Smooth muscle cell (in vitro differentiated cells): ENCODE measurements around the gene LDLRAD3. TPM values are rescaled to one million over a fixed set of nuclear protein-coding genes. Genes with fewer than 3 reads are reported as not detected.

Experiments
- DNase-seq: peaks from one replicate; lab custom pipeline; 2025; ENCODE audit not compliant: unreplicated experiment; lab: John Stamatoyannopoulos, UW
- H2AFZ ChIP-seq: fragments of 200-600 bp; sonication (generic); 2 replicates; pipeline ENCODE4 v1.6.0; 2016; ENCODE audit warnings: antibody characterized with exemption, low read depth, mild to moderate bottlenecking
- H3F3A ChIP-seq: fragments of 200-600 bp; sonication (generic); 2 replicates; pipeline ENCODE4 v1.6.0; 2017; ENCODE audit warnings: antibody characterized with exemption, low read depth
- H3K27ac ChIP-seq: fragments of 200-600 bp; sonication (generic); 2 replicates; pipeline ENCODE4 v1.5.1; 2016; ENCODE audit warnings: low read depth, mild to moderate bottlenecking
- H3K27me3 ChIP-seq: fragments of 200-600 bp; sonication (generic); 2 replicates; pipeline ENCODE4 v1.6.1; 2016; ENCODE audit warnings: low read depth, mild to moderate bottlenecking
- H3K36me3 ChIP-seq: fragments of 200-600 bp; sonication (generic); 2 replicates; pipeline ENCODE4 v1.5.1; 2016; ENCODE audit warnings: low read depth
- H3K4me1 ChIP-seq: fragments of 200-600 bp; sonication (generic); 2 replicates; pipeline ENCODE4 v1.5.1; 2016; ENCODE audit warnings: low read depth
- H3K4me2 ChIP-seq: fragments of 200-600 bp; sonication (generic); 2 replicates; pipeline ENCODE4 v1.6.0; 2016; ENCODE audit warnings: mild to moderate bottlenecking
- H3K4me3 ChIP-seq: fragments of 200-600 bp; sonication (generic); 2 replicates; pipeline ENCODE4 v1.5.1; 2016; ENCODE audit warnings: mild to moderate bottlenecking
- H3K79me2 ChIP-seq: fragments of 200-600 bp; sonication (generic); 2 replicates; pipeline ENCODE4 v1.6.0; 2016; ENCODE audit warnings: low read depth, mild to moderate bottlenecking
- H3K9ac ChIP-seq: fragments of 200-600 bp; sonication (generic); 2 replicates; pipeline ENCODE4 v1.6.0; 2016; ENCODE audit warnings: low read depth
- H3K9me3 ChIP-seq: fragments of 200-600 bp; sonication (generic); replicated peaks from 2 replicates; pipeline ENCODE4 v1.5.1; 2016; ENCODE audit warnings: low read depth
- H4K20me1 ChIP-seq: fragments of 200-600 bp; sonication (generic); 2 replicates; pipeline ENCODE4 v1.6.0; 2016; ENCODE audit warnings: low read depth
- CTCF ChIP-seq: fragments of 200-600 bp; sonication (generic); IDR thresholded peaks from 2 replicates; pipeline ENCODE4 v1.5.1; 2017; ENCODE audit warnings: borderline replicate concordance, mild to moderate bottlenecking, antibody characterized with exemption; ENCODE audit not compliant: insufficient read depth, poor library complexity, severe bottlenecking
- WGBS: methylation state at CpG from one replicate; pipeline ENCODE4 v1.1.7; 2016; ENCODE audit warnings: low lambda C conversion rate; 5-methylcytosine and 5-hydroxymethylcytosine counted together
- polyA plus RNA-seq: library from polyadenylated mRNA; unstranded; fragments of >200 nt; fragmentation: Nextera tagmentation; extraction: Ambion mirVana; gene quantifications from 2 replicates; pipeline ENCODE4 v1.2.1, GENCODE V29; 2016
- total RNA-seq: library from RNA; depleted of rRNA; stranded (reverse); fragments of >200 nt; gene quantifications from 2 replicates; pipeline ENCODE4 v1.2.3, GENCODE V29; 2014

LDLRAD3 gene
- 6.1 and 9.0 TPM in 2 replicates for total RNA-seq
- polyA plus RNA-seq: 8.4 and 10.0 TPM in 2 replicates

GRCh38 chr11:35943713-35944502, at the start of gene LDLRAD3:
LDLRAD3 (plus strand) TSS chr11:35944062; CDS start chr11:35944099, 37 bp downstream.
- Histone ChIP-seq H3K4me1 (peaks cover 15% of the 10 kb centered on the region), H3K27ac (peak within 1 kb of the TSS; percentile 57), H3K27me3 (no peaks in the 10 kb centered on the region), H3F3A (no peaks in the 10 kb centered on the region), H3K9ac (peak within 1 kb of the TSS; percentile 49), H3K9me3 (no peaks in the 10 kb centered on the region), H2AFZ (peak within 1 kb of the TSS; percentile 99), H3K4me2 (peak within 1 kb of the TSS; percentile 99), H3K79me2 (peaks cover 7% of the 10 kb centered on the region), H3K4me3 (peak within 1 kb of the TSS; percentile 73), H3K36me3 (no peaks in the 10 kb centered on the region), H4K20me1 (peaks cover 23% of the 10 kb centered on the region)
- under 1% methylated on average over 63 of the region's 97 CpGs for WGBS
- peak; percentile 66 for DNase-seq
- no peak for TF ChIP-seq CTCF

- Histone ChIP-seq H2AFZ (no peak overlapping the region), H3K4me3 (no peak overlapping the region), H3K27me3 (peaks cover 11% of the 10 kb centered on the region), H3K9me3 (no peaks in the 10 kb centered on the region), H4K20me1 (no peaks in the 10 kb centered on the region), H3K4me2 (no peak overlapping the region), H3K36me3 (no peaks in the 10 kb centered on the region), H3K79me2 (no peaks in the 10 kb centered on the region), H3K27ac (no peak overlapping the region), H3K4me1 (no peaks in the 10 kb centered on the region), H3K9ac (no peak overlapping the region), H3F3A (no peaks in the 10 kb centered on the region)
- DNase-seq: no peak
- no peak for TF ChIP-seq CTCF
- 92% methylated on average over 4 of the region's 4 CpGs for WGBS
Measured at GRCh38 chr11:35897019-35897418, 46.8 kb upstream of the LDLRAD3 start.

DNA sequence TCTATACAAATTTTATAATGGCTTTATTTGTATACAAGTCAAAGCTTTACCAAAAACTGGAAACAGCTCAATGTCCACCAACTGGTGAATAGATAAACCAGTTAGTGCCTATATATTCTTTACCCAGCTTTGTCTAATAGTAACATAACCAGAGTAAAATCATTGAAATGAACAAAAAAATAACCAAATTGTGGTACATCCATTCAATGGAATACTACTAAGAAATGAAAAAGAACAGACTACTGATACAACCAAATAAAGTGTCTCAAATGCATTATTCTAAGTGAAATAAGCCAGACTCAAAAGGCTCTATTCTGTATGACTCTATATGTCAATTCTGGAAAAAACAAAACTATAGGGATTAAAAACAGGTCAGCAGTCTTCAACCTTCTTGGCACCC, 40.9 kb upstream of the LDLRAD3 start:
- H3K9me3 ChIP-seq: no peaks in the 10 kb centered on the region
- H2AFZ ChIP-seq: no peak overlapping the region
- DNase-seq: no peak
- no peaks in the 10 kb centered on the region for H3K36me3 ChIP-seq
- no peak for TF ChIP-seq CTCF
- H3K27me3 ChIP-seq: peaks cover 3% of the 10 kb centered on the region
- no peak overlapping the region for H3K9ac ChIP-seq
- H3F3A ChIP-seq: no peaks in the 10 kb centered on the region
- H3K79me2 ChIP-seq: no peaks in the 10 kb centered on the region
- no peak overlapping the region for H3K27ac ChIP-seq
- no peak overlapping the region for H3K4me3 ChIP-seq
- H3K4me1 ChIP-seq: no peaks in the 10 kb centered on the region
- no peaks in the 10 kb centered on the region for H4K20me1 ChIP-seq
- H3K4me2 ChIP-seq: no peak overlapping the region
